ENCODE measurements around the gene SLC7A11.
A peak's percentile ranks its signal among the peaks of the same experiment; 100 is the strongest.

Gene SLC7A11

GRCh38 chr4:138205531-138206233, 36.5 kb downstream of the SLC7A11 start:
- no peak for DNase-seq (ENCODE audit: low spot score)

GRCh38 chr4:138204507-138204906, 37.6 kb downstream of the SLC7A11 start:
- DNase-seq (ENCODE audit: low spot score) = no peak

GRCh38 chr4:138202686-138203085, 39.5 kb downstream of the SLC7A11 start:
- DNase-seq (ENCODE audit: low spot score) = no peak

GRCh38 chr4:138200236-138200590, 41.9 kb downstream of the SLC7A11 start:
- no peak for DNase-seq (ENCODE audit: low spot score)

- no peak for DNase-seq (ENCODE audit: low spot score)
Measured at GRCh38 chr4:138199568-138200235, 42.4 kb downstream of the SLC7A11 start.

- no peak for DNase-seq (ENCODE audit: low spot score)
Measured at GRCh38 chr4:138196153-138196552, 46.0 kb downstream of the SLC7A11 start.

GRCh38 chr4:138193963-138194362, 48.2 kb downstream of the SLC7A11 start:
- DNase-seq (ENCODE audit: low spot score) = no peak

GRCh38 chr4:138192113-138192512, 50.0 kb downstream of the SLC7A11 start:
- DNase-seq (ENCODE audit: low spot score) = no peak

GRCh38 chr4:138190452-138190858, 51.7 kb downstream of the SLC7A11 start:
- DNase-seq (ENCODE audit: low spot score) = no peak

GRCh38 chr4:138189206-138189605, 52.9 kb downstream of the SLC7A11 start:
- no peak for DNase-seq (ENCODE audit: low spot score)

- DNase-seq (ENCODE audit: low spot score) = no peak
Measured at GRCh38 chr4:138188406-138189084, 53.6 kb downstream of the SLC7A11 start.

- DNase-seq (ENCODE audit: low spot score) = no peak
Measured at GRCh38 chr4:138185859-138186645, 56.1 kb downstream of the SLC7A11 start.

GRCh38 chr4:138184886-138185285, 57.3 kb downstream of the SLC7A11 start:
- DNase-seq (ENCODE audit: low spot score) = no peak

- DNase-seq (ENCODE audit: low spot score) = peak; percentile 54
Measured at GRCh38 chr4:138182838-138183426, 59.2 kb downstream of the SLC7A11 start.

- DNase-seq (ENCODE audit: low spot score) = no peak
Measured at GRCh38 chr4:138181287-138181686, 60.9 kb downstream of the SLC7A11 start.

GRCh38 chr4:138178566-138178965, 63.6 kb downstream of the SLC7A11 start:
- DNase-seq (ENCODE audit: low spot score) = no peak

- DNase-seq (ENCODE audit: low spot score) = no peak
Measured at GRCh38 chr4:138177278-138177968, 64.7 kb downstream of the SLC7A11 start.

- DNase-seq (ENCODE audit: low spot score) = no peak
Measured at GRCh38 chr4:138174981-138175794, 67.0 kb downstream of the SLC7A11 start.

GRCh38 chr4:138164208-138164607, 77.9 kb downstream of the SLC7A11 start:
- DNase-seq (ENCODE audit: low spot score) = no peak

GRCh38 chr4:138163171-138163570, 79.0 kb downstream of the SLC7A11 start:
- no peak for DNase-seq (ENCODE audit: low spot score)

GRCh38 chr4:138162259-138162658, 79.9 kb downstream of the SLC7A11 start:
- no peak for DNase-seq (ENCODE audit: low spot score)

Measured in AG08395 (cell line).